H4 (cell line): ENCODE data around the gene KCTD18. TPM values are rescaled to one million over a fixed set of nuclear protein-coding genes. Genes with fewer than 3 reads are reported as not detected.
A peak's percentile ranks its signal among the peaks of the same experiment; 100 is the strongest.

Experiments
- DNase-seq: peaks from one replicate; pipeline ENCODE4 v3.0.0-alpha.2; 2015; ENCODE audit warnings: low spot score
- total RNA-seq: library from RNA; depleted of rRNA; stranded (reverse); fragments of >200 nt; shearing (Covaris generic); gene quantifications from 2 replicates; pipeline ENCODE4 v1.2.3, GENCODE V29; 2014; rRNA removed

KCTD18 gene
- 15.4 and 15.9 TPM in 2 replicates for total RNA-seq

GRCh38 chr2:200509612-200510433 lies at the start of gene KCTD18:
Gene KCTD18, minus strand, starts transcription at chr2:200510068. Its CDS starts 3,052 bp downstream, at chr2:200507016.
- peak; percentile 75 for DNase-seq

- DNase-seq: no peak
Observed at GRCh38 chr2:200540793-200541192, 30.9 kb upstream of the KCTD18 start.

GRCh38 chr2:200538139-200538538 lies 28.3 kb upstream of the KCTD18 start:
- DNase-seq: no peak

GRCh38 chr2:200534572-200534971 lies 24.7 kb upstream of the KCTD18 start:
- no peak for DNase-seq

GRCh38 chr2:200533754-200534153 lies 23.9 kb upstream of the KCTD18 start:
- no peak for DNase-seq

GRCh38 chr2:200528228-200528627 lies 18.4 kb upstream of the KCTD18 start:
- no peak for DNase-seq

- peak; percentile 95 for DNase-seq
Observed at GRCh38 chr2:200525882-200526651, 16.2 kb upstream of the KCTD18 start, which contains the start of gene SGO2. Gene SGO2, plus strand, starts transcription at chr2:200526207. Its CDS starts 6,769 bp downstream, at chr2:200532976.

GRCh38 chr2:200525551-200525881 lies 15.6 kb upstream of the KCTD18 start:
- no peak for DNase-seq

GRCh38 chr2:200525066-200525465 lies 15.2 kb upstream of the KCTD18 start:
- DNase-seq: no peak

- no peak for DNase-seq
Observed at GRCh38 chr2:200523604-200524003, 13.7 kb upstream of the KCTD18 start.

- DNase-seq: no peak
Observed at GRCh38 chr2:200523158-200523557, 13.3 kb upstream of the KCTD18 start.

GRCh38 chr2:200515155-200515554 lies 5.3 kb upstream of the KCTD18 start:
- no peak for DNase-seq

- no peak for DNase-seq
Observed at GRCh38 chr2:200509235-200509611, 645 bp downstream of the KCTD18 start.

- no peak for DNase-seq
Observed at GRCh38 chr2:200507179-200507578, 2.7 kb downstream of the KCTD18 start.

GRCh38 chr2:200506679-200507078 lies 3.2 kb downstream of the KCTD18 start:
- DNase-seq: no peak

- no peak for DNase-seq
Observed at GRCh38 chr2:200502196-200502595, 7.7 kb downstream of the KCTD18 start.

GRCh38 chr2:200498402-200499162 lies 11.3 kb downstream of the KCTD18 start:
- DNase-seq: no peak

GRCh38 chr2:200496696-200497095 lies 13.2 kb downstream of the KCTD18 start:
- DNase-seq: no peak

- no peak for DNase-seq
Observed at GRCh38 chr2:200494048-200494447, 15.8 kb downstream of the KCTD18 start.

GRCh38 chr2:200492656-200493055 lies 17.2 kb downstream of the KCTD18 start:
- no peak for DNase-seq

GRCh38 chr2:200490001-200490400 lies 19.9 kb downstream of the KCTD18 start:
- no peak for DNase-seq

GRCh38 chr2:200488169-200488568 lies 21.7 kb downstream of the KCTD18 start:
- no peak for DNase-seq
